ENCODE data around the gene PPA1. TPM values are rescaled to one million over a fixed set of nuclear protein-coding genes. Genes with fewer than 3 reads are reported as not detected.
"Not testable (repeated sequence)": the region's sequence is repeated elsewhere in the genome, so short reads cannot be mapped to it uniquely, and the experiment has no call there.

The PPA1 gene
- total RNA-seq, 3 donors from 2014 or later: 362 to 495 (median 375) TPM

DNA sequence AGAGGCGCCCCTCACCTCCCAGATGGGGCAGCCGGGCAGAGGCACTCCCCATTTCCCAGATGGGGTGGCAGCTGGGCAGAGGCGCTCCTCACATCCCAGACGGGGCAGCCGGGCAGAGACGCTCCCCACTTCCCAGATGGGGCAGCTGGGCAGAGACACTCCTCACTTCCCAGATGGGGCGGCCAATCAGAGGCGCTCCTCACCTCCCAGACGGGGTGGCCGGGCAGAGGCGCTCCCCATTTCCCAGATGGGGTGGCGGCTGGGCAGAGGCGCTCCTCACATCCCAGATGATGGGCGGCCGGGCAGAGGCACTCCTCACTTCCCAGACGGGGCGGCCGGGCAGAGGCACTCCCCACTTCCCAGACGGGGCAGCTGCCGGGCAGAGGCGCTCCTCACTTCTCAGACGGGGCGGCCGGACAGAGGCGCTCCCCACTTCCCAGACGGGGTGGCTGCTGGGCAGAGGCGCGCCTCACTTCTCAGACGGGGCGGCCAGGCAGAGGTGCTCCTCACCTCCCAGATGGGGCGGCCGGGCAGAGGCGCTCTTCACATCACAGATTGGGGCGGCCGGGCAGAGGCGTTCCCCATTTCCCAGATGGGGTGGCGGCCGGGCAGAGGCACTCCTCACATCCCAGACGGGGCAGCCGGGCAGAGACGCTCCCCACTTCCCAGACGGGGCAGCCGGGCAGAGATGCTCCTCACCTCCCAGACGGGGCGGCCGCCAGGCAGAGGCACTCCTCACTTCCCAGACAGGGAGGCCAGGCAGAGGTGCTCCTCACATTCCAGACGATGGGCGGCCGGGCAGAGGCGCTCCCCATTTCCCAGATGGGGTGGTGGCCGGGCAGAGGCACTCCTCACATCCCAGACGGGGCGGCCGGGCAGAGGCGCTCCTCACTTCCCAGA lies 6.1 kb upstream of the PPA1 start:
- not testable (repeated sequence) for H3K4me3 Mint-ChIP-seq; H3K36me3 Mint-ChIP-seq (ENCODE audit: insufficient read depth); H3K9me3 Mint-ChIP-seq; DNase-seq; H3K4me1 Mint-ChIP-seq (ENCODE audit: low read depth); H3K27me3 Mint-ChIP-seq (ENCODE audit: low read depth); ATAC-seq

DNA sequence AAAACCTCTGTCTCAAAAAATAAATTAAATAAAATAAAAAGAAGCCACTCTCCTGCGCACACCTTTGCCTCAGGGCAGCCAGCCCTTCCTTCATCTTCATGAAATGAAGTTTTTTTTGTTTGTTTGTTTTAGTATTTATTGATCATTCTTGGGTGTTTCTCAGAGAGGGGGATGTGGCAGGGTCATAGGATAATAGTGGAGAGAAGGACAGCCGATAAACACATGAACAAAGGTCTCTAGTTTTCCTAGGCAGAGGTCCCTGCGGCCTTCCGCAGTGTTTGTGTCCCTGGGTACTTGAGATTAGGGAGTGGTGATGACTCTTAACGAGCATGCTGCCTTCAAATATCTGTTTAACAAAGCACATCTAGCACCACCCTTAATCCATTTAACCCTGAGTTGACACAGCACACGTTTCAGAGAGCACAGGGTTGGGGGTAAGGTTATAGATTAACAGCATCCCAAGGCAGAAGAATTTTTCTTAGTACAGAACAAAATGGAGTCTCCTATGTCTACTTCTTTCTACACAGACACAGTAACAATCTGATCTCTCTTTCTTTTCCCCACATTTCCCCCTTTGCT lies 4.8 kb upstream of the PPA1 start:
- H3K4me3 Mint-ChIP-seq; H3K36me3 Mint-ChIP-seq (ENCODE audit: insufficient read depth); ATAC-seq; H3K9me3 Mint-ChIP-seq; H3K27me3 Mint-ChIP-seq (ENCODE audit: low read depth); DNase-seq: not testable (repeated sequence)
- H3K4me1 Mint-ChIP-seq (ENCODE audit: low read depth): peaks cover 12% of the 10 kb centered on the region

DNA sequence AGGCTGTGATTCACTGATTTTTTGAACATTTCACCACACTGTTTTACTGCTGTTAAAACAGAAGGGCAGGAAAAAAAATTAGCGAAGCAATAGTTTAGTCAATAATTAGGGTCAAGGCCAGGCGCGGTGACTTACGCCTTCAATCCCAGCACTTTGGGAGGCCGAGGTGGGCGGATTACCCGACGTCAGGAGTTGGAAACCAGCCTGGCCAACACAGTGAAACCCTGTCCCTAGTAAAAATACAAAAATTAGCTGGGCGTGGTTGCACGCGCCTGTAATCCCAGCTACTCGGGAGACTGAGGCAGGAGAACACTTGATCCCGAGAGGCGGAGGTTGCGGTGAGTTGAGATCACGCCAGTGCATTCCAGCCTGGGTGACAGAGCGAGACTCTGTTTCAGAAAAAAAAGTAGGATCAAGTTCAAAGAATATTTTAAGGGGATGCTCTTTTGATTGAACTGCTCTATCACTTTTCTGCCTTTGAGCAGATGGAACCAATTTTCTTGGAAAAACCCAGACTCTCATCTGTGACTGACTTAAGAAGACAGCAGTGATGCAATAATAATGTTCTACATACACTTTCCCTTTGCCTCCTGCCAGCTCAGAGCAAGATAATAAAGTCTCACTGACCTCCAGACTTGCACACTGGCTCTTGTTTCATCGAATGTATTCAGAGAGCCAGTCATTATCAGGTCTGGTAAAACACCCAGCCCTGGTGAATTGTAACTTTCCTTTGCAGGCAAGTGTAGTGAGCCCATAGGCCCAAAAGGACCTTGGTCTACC lies 1.6 kb upstream of the PPA1 start:
- no peaks in the 10 kb centered on the region for H3K9me3 Mint-ChIP-seq
- ATAC-seq (no peak), DNase-seq (no peak)
- peaks cover 16% of the 10 kb centered on the region for H3K4me1 Mint-ChIP-seq (ENCODE audit: low read depth)
- peak overlapping the region; percentile 11 for H3K4me3 Mint-ChIP-seq
- no peaks in the 10 kb centered on the region for H3K27me3 Mint-ChIP-seq (ENCODE audit: low read depth)
- H3K36me3 Mint-ChIP-seq (ENCODE audit: insufficient read depth): peaks cover 4% of the 10 kb centered on the region

DNA sequence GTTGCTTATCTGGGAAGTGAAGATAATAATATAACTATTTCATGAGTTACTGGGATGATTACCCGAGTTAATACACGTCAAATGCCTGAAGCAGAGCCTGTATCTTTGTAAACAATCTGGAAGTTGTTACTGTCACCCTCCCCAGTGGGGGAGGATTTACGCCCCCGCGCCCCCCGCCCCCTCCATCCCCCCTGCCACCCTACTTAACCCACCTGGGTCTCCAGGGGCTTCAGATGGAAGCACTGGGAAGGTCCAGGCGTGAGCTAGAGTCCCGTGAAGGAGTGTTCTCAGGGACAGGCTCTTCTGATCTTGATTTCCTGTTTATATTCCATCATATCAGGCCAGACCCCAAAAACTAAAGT lies 691 bp upstream of the PPA1 start:
- no peak for DNase-seq
- Mint-ChIP-seq H3K36me3 (ENCODE audit: insufficient read depth) (peaks cover 11% of the 10 kb centered on the region), H3K9me3 (no peaks in the 10 kb centered on the region), H3K4me3 (peak overlapping the region; percentile 89), H3K27me3 (ENCODE audit: low read depth) (no peaks in the 10 kb centered on the region), H3K4me1 (ENCODE audit: low read depth) (peaks cover 22% of the 10 kb centered on the region)
- ATAC-seq: no peak

DNA sequence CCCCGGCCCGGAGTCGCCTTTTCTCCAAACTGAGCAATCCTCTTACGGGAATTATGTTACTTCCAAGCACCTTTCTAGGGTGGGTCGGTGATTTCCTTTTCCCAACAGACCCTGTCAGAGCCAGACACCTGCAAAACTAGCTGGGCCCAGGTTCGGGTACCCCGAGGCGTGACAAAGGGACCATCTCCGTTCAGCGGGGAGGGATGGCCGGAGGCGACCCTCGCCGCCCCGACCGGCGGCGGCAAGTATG lies 445 bp downstream of the PPA1 start:
- H3K4me1 Mint-ChIP-seq (ENCODE audit: low read depth): peaks cover 27% of the 10 kb centered on the region
- no peak for ATAC-seq
- no peak for DNase-seq
- H3K36me3 Mint-ChIP-seq (ENCODE audit: insufficient read depth): peaks cover 17% of the 10 kb centered on the region
- no peaks in the 10 kb centered on the region for H3K9me3 Mint-ChIP-seq
- no peaks in the 10 kb centered on the region for H3K27me3 Mint-ChIP-seq (ENCODE audit: low read depth)
- peak overlapping the region; percentile 89 for H3K4me3 Mint-ChIP-seq

DNA sequence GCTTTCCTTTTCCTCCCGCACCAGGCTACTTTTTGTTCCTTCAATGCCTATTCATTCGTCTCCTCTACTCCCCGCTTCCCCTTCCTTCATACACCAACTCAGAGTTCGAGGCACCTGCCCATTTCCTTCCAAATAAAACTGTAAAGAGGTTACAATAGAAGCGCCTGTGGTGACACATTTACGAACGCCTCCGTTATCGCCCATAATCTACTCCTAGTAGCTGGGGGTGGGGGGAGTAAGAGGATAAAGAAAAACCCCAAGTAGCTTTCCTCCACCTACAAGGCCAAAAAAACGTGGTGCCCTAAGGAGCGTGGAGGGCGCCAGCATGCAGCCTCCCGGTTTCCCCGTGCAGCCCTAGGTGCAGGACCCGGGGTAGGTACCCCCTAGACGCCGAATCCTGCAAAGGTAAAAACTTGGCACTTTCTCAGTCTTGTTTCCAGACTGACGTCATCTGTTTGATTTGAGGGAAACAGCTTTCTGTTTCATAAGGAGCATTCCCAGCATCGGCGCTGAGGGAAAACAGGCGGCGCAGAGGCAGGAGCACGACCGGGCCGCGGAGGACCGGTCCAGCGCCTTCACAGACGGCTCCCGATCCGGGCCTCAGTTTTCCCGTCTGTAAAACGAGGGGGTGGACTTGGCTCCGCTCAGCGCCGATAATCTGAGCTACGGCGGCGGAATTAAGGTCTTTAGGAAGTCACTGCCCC lies 922 bp downstream of the PPA1 start:
- ATAC-seq (peak; percentile 23 to 36), DNase-seq (peak; percentile 41)
- Mint-ChIP-seq H3K27me3 (ENCODE audit: low read depth) (no peaks in the 10 kb centered on the region), H3K4me1 (ENCODE audit: low read depth) (peaks cover 27% of the 10 kb centered on the region), H3K4me3 (peak overlapping the region; percentile 89), H3K9me3 (no peaks in the 10 kb centered on the region), H3K36me3 (ENCODE audit: insufficient read depth) (peaks cover 19% of the 10 kb centered on the region)

DNA sequence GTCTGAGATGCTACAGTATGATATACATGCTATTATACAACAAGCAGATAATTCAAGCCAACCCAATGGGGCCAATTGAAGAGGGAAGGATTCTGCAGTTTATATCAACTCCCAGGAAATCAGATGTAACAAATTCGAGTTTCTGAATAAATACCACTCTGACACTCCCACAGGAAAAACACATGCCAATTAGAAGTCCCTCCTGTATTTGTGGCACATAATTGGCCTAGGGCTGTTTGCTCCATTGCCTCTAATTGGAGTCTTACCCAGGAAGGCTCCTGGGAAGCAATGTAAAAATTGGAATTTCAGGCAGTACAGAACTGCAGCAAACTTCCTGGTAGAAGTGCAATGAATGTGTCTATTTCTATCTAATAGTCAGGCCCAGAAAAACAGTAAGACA lies 4.7 kb downstream of the PPA1 start:
- Mint-ChIP-seq H3K27me3 (ENCODE audit: low read depth) (no peaks in the 10 kb centered on the region), H3K4me3 (no peak overlapping the region), H3K9me3 (no peaks in the 10 kb centered on the region), H3K4me1 (ENCODE audit: low read depth) (peaks cover 36% of the 10 kb centered on the region), H3K36me3 (ENCODE audit: insufficient read depth) (peaks cover 24% of the 10 kb centered on the region)
- DNase-seq (no peak), ATAC-seq (no peak)

DNA sequence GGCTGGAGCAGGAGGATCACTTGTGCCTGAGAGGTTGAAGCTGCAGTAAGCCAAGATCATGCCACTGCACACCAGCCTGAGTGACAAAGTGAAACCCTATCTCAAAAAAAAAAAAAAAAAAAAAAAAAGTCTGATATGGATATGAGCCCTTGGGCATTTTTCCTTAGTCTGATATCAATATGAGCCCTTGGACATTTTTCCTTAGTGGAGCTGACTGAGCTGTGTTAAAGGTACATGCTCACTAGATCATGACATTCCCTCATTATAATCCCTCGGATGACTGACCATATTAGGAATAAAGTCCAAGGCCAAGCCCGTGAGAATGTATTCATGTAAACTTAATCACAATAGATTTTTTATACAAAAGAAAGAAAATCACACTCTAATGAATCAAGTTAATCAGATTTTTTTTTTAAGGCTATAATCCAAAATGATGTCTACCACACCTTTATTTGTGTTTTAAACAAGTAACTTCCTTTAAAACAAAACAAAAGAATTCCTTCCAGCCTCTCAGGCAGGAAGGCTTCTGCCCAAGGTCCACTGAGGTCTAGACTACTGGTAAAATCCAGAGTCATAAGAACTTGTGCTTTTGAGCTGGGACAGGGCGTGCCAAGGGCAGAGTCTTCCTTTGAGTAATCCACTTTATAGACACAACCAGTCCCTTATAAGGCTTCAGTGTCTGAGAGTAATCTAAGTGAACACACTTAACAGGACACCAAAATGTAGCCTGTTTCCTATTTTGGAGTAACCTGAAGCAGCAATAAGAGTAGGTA lies 5.5 kb downstream of the PPA1 start:
- Mint-ChIP-seq H3K27me3 (ENCODE audit: low read depth) (no peaks in the 10 kb centered on the region), H3K4me3 (no peak overlapping the region), H3K36me3 (ENCODE audit: insufficient read depth) (peaks cover 27% of the 10 kb centered on the region), H3K9me3 (no peaks in the 10 kb centered on the region), H3K4me1 (ENCODE audit: low read depth) (peaks cover 37% of the 10 kb centered on the region)
- DNase-seq (no peak), ATAC-seq (no peak)

DNA sequence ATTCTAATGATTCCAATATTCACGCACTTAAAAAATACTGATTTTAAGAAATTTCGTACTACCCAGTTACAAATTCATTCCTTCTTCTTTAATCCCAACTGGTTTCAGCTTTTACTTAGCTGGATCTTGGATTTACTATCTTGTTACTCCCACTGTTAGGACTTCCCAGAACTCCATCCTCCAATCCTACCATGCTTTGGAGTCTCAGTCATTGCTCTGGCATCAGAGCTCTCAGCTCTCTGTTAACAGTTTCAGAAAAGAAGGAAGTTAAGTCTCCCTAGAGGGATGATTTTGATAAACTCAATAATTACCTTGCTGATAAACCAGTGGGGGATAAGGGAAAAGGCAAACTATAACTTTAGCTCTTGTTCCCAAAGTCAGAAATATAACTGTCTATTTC lies 9.5 kb downstream of the PPA1 start:
- Mint-ChIP-seq H3K36me3 (ENCODE audit: insufficient read depth) (peaks cover 22% of the 10 kb centered on the region), H3K9me3 (no peaks in the 10 kb centered on the region), H3K4me1 (ENCODE audit: low read depth) (peaks cover 28% of the 10 kb centered on the region), H3K4me3 (no peak overlapping the region), H3K27me3 (ENCODE audit: low read depth) (no peaks in the 10 kb centered on the region)
- DNase-seq: no peak
- no peak for ATAC-seq

DNA sequence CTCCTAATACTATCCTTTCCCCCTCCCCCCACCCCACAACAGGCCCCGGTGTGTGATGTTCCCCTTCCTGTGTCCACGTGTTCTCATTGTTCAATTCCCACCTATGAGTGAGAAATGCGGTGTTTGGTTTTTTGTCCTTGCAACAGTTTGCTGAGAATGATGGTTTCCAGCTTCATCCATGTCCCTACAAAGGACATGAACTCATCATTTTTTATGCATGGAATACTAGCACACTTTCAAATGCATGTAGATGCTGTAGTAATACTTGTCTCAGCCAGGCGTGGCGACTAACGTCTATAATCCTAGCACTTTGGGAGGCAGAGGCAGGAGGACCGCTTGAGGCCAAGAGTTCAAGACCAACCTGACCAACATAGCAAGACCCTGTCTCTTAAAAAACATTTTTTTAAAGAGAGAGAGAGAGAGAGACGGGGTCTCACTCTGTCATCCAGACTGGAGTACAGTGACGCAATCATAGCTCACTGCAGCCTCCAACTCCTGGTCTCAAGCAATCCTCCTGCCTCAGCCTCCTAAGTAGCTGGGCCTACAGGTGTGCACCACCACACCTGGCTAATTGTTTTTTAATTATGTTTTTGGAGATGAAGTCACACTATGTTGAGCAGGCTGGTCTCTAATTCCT lies 10.3 kb downstream of the PPA1 start:
- H3K9me3 Mint-ChIP-seq; DNase-seq; H3K27me3 Mint-ChIP-seq (ENCODE audit: low read depth); ATAC-seq: not testable (repeated sequence)
- peaks cover 24% of the 10 kb centered on the region for H3K36me3 Mint-ChIP-seq (ENCODE audit: insufficient read depth)
- H3K4me1 Mint-ChIP-seq (ENCODE audit: low read depth): peaks cover 27% of the 10 kb centered on the region
- peak overlapping the region; percentile 13 for H3K4me3 Mint-ChIP-seq

DNA sequence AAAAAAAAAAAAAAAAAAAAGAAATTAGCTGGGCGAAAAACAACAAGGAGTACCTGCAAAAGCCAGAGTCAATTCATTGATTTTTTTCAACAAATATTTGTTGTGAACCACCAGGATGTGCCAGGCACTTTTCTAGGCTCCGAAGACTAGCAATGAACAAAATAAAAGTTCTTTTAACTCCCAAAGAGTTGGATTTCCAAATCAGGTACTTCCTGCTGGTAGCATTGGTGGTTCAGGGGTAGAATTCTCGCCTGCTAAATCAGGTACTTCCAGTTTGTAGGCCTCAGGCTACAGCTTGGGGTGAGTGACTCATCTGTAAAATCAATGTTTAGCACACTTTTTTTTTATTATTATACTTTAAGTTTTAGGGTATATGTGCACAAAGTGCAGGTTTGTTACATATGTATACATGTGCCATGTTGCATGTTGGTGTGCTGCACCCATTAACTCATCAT lies 10.9 kb downstream of the PPA1 start:
- ATAC-seq (no peak), DNase-seq (no peak)
- Mint-ChIP-seq H3K9me3 (no peaks in the 10 kb centered on the region), H3K4me3 (no peak overlapping the region), H3K4me1 (ENCODE audit: low read depth) (peaks cover 27% of the 10 kb centered on the region), H3K27me3 (ENCODE audit: low read depth) (no peaks in the 10 kb centered on the region), H3K36me3 (ENCODE audit: insufficient read depth) (peaks cover 22% of the 10 kb centered on the region)

DNA sequence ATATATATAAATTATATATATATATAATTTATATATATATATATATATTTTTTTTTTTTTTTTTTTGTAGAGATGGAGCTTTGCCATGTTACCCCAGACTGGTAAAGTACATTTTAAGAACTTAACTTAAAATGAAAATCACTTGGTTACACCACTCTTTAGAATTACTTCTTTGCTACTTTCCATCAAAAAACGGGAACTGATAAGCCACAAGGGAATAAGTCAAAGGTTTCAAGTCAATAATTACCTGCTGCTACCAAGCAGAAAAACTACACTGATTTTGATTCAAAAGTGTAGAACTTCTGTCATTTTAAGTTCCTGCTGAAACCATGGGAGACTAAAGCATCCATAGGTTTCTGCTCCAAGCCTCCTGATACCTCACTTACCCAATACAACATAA lies 12.2 kb downstream of the PPA1 start:
- H3K36me3 Mint-ChIP-seq (ENCODE audit: insufficient read depth): peaks cover 22% of the 10 kb centered on the region
- no peak for DNase-seq

DNA sequence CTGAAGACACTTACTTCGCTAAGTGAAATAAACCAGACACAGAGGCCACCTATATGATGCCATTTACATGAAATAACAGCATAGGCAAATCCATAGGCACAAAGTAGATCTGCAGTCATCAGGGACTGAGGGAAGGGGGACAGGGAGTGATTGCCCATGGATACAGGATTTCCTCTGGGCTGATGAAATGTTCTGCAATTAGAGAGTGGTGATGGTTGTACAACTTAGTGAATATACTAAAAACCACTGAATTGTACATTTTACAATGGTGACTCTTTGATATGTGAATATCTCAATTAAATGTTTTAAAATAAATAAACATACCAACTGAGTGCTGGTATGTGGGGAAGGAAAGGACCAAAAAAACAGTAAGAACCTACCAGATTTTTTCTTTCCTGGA lies 20.4 kb downstream of the PPA1 start:
- Mint-ChIP-seq H3K9me3 (no peaks in the 10 kb centered on the region), H3K4me3 (no peak overlapping the region), H3K4me1 (ENCODE audit: low read depth) (no peaks in the 10 kb centered on the region), H3K36me3 (ENCODE audit: insufficient read depth) (peaks cover 33% of the 10 kb centered on the region), H3K27me3 (ENCODE audit: low read depth) (no peaks in the 10 kb centered on the region)
- DNase-seq: no peak
- ATAC-seq: no peak

More for the DNA sequence above, 12.2 kb downstream of the PPA1 start:
- Mint-ChIP-seq H3K4me3 (no peak overlapping the region), H3K9me3 (no peaks in the 10 kb centered on the region), H3K4me1 (ENCODE audit: low read depth) (peaks cover 20% of the 10 kb centered on the region), H3K27me3 (ENCODE audit: low read depth) (no peaks in the 10 kb centered on the region)
- no peak for ATAC-seq

Measured in activated T-cell treated with anti-CD3 and anti-CD28 coated beads, Interleukin-2, amount 50 U/mL, for 4 hours (primary cell).